ENCODE results near the gene RPL21.
"Not testable (repeated sequence)": the region's sequence is repeated elsewhere in the genome, so short reads cannot be mapped to it uniquely, and the experiment has no call there.

The RPL21 gene

DNA sequence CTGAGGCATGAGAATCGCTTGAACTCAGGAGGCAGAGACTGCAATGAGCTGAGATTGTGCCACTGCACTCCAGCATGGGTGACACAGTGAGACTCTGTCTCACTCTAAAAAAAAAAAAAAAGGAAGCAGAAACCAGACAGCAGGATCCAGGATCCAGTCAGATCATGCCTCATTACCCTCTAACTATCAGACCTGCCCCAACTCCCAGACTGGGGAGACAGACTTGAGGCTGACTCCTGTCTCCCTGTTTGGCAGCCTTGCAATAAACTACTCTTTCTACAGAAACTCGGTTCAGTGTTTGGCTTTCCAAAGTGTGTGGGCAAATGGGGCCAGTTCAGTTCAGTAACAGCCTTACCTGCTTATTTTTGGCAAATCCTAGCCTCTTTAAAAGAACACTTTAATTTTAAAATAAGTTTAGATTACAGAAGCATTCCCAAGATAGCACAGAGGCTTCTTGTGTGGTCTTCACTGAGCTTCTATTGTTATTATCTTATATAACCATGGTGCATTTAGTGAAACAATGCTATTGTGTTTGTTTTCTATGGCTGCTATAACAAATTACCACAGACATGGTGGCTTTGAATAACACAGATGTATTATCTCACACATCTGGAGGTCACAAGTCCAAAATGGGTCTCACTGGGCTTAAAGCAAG, 37.8 kb downstream of the RPL21 start:
- DNase-seq, result peak in 4 of 51 donors; percentile 15 to 73 (median 38)

GRCh38 chr13:27290715-27291114, 39.4 kb downstream of the RPL21 start:
- no peak for DNase-seq

DNA sequence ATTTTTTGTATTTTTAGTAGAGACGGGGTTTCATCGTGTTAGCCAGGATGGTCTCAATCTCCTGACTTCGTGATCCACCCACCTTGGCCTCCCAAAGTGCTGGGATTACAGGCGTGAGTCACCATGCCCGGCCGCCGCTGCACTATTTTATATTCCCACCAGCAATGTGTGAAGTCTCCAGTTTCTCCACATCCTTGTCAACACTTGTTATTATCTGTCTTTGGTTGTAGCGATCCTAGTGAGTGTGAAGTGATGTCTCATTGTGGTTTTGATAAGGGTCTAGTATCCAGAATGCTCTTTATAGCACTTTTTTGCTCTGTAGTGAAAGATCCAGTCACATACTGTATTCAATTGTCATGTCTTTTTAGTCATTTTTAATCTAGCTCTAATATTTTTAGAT, 40.6 kb downstream of the RPL21 start:
- not testable (repeated sequence) for DNase-seq

DNA sequence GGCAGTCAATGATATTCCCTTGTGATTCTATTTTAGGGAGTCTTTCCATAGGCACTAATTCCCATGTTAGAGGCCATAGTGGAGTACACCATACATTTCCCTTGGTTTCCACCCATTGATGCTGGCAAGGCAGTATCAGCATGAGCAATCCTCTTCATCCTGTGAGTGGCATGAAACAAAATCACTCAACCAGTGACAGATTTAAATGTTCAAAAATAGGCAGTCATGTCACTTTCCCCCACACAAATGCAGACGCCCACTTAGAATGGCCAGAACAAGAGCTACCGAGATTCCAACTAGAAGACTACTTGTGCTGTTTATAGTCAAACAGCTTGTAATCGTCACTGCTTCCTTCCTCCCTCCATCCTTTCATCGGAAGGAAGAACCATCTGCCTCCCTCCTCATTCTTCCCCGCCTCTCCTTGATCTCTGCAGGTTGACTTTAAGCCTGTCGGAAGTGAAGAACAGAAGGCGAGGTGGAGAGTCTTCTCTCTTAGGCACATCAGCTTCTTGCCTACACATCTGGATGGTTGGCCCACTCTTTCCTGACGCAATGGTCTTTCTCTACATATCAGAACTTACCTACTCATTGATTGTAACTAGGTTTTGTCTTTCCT, 41.8 kb downstream of the RPL21 start:
- DNase-seq, result no peak

DNA sequence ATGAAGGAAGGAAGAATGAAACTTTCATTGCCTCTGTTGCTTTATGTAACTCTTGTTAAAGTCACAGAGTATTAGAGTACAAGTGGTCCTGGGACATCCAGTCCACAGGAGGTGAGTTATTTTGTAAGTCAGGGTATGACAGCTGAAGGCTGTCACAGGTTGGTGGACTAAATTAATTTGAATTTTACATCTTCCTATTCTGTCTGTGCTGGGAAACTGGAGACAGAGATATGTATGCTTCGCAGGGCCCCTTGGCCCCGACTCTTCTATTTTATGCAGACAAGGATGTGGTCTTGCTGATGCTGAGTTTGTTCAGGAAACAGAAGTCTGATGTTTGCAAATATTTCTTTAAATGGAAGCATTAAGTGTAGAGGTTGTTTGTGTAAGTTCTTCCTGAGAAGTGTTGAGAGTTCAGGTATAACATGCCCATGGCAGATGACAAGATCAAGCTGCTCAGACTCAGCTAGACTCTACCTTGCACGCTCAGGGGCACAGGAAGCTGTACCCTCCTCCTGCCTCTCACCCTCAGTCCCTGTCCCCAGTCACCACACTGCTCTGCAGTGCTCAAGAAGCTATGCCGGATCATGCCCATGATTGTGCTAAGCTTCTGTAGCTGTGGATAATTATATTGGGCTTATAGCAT, 42.6 kb downstream of the RPL21 start:
- DNase-seq, result no peak

DNA sequence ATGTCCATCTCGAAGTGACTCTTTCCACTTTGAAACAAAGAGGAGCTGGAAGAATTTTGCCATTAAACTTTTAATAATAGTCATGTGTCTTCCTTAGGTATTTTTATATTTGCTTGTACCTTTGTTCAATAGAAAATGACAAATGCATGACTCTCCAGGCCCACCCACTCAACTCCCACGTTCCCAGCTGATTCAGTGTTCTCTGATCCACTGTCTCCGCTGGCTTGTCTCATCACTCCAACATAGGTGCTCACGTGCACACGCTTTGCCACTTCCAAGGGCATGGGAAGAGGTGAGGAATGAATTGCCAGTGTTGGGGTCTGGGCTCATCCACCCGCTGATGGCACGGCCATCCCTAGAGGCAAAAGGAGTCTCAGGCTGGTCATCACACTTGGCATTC, 43.7 kb downstream of the RPL21 start:
- peak in 2 of 51 donors; percentile 14 to 55 for DNase-seq

DNA sequence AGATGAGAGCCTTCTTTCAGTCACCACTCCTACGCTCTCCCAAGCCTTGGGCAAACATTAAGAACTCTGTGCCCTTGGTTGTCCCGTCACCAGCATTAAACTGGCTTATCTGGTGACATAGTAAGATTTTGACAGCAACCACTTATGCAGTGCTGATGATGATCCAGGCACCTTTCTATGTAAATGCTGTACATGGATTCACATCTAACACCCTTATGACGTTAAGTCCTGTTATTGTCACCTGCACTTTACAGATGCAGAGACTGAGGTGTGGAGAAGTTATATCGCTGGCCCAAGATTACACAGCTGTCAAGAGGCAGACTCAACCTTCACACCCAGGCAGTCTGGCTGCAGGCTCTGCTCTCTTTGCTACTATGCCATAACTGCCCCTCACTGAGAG, 44.3 kb downstream of the RPL21 start:
- DNase-seq, result no peak

- DNase-seq, result peak in 1 of 51 donors; percentile 29
These were observed 45.1 kb downstream of the RPL21 start for GRCh38 chr13:27296496-27296895.

DNA sequence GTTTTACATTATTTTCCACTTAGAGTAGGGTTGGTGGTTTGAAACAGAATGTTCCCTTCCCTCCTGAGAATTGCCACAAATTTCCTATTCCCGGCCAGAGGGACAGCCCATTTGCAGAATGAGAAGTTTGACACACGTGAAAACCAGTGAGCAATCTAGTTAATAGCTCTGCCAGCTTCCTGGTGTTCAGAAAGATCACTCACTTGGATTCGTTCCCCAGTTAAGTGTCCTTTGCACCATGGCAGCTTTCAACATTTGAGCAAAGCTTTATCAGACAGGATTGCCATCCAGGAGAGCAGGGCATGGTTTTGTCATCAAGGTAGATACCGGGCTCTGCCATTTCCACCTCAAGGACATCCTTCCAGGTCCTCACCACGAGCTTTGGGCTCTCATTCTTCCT, 47.5 kb downstream of the RPL21 start:
- no peak for DNase-seq

GRCh38 chr13:27300406-27300805, 49.0 kb downstream of the RPL21 start:
- not testable (repeated sequence) for DNase-seq

DNA sequence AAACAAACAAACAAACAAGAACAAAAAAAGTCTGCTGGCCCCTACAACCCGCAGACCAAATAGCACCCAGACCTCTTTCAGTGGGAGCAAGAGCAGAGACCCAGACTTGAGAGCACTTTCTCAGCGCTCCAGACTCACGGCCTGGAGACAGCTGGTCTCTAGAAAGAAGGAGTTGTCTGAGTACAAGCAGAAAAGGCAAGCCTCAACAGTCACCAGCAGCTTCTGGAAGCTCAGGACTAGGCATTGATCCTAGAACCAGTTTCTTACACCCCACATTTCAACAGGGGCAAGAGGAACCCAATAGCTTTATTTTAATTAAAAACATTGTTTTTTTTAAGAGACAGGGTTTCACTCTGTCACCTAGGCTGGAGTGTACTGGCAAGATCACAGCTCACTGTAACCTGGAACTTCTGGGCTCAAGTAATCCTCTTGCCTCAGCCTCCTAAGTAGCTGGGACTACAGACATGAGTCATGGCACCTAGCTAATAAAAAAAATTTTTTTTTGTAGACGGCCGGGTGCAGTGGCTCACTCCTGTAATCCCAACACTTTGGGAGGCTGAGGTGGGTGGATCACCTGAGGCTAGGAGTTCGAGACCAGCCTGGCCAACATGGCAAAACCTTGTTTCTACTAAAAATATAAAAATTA, 49.7 kb downstream of the RPL21 start:
- DNase-seq, result no peak

GRCh38 chr13:27302643-27303262, 51.4 kb downstream of the RPL21 start:
- no peak for DNase-seq

DNA sequence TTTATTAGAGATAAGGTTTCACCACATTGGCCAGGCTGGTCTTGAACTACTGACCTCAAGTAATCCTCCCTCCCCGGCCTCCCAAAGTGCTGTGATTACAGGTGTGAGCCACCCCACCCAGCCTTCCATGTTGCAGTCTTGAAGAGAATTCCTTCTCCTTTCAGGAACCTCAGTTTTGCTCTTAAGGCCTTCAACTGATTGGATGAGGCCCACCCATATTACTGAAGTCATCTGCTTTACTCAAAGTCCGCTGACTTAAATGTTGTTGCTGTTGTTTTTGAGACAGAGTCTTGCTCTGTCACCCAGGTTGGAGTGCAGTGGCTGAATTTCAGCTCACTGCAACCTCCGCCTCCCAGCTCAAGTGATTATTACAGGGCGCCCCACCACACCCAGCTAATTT, 52.7 kb downstream of the RPL21 start:
- no peak for DNase-seq

GRCh38 chr13:27304611-27305010, 53.3 kb downstream of the RPL21 start:
- DNase-seq, result no peak

Data from hypothalamus (tissue), 51 donors.